Neural cell (in vitro differentiated cells): ENCODE data around the gene GBX2. TPM values are rescaled to one million over a fixed set of nuclear protein-coding genes. Genes with fewer than 3 reads are reported as not detected.

Experiments used
- H2AFZ ChIP-seq: fragments of 200-600, 300-800 bp; sonication (generic), shearing (Covaris generic); 2 replicates; pipeline ENCODE4 v1.6.0; 2014; ENCODE audit warnings: low read depth, mild to moderate bottlenecking, antibody characterized with exemption, low read length, moderate library complexity
- H3F3A ChIP-seq: fragments of 200-600 bp; shearing (Covaris generic); 2 replicates; pipeline ENCODE4 v1.6.1; 2016; ENCODE audit warnings: mild to moderate bottlenecking, moderate library complexity, mixed read lengths, antibody characterized with exemption, low read length; ENCODE audit not compliant: insufficient read depth, poor library complexity, severe bottlenecking
- H3K27ac ChIP-seq: fragments of 200-600, 300-800 bp; sonication (generic), shearing (Covaris generic); 2 replicates; pipeline ENCODE4 v1.5.1; 2014; ENCODE audit warnings: mild to moderate bottlenecking, low read length, moderate library complexity
- H3K27me3 ChIP-seq: fragments of 300-800, 200-600 bp; sonication (generic), shearing (Covaris generic); 2 replicates; pipeline ENCODE4 v1.6.0; 2014; ENCODE audit warnings: mild to moderate bottlenecking, low read depth, low read length, moderate library complexity; ENCODE audit not compliant: insufficient read depth
- H3K36me3 ChIP-seq: fragments of 300-800, 200-600 bp; sonication (generic), shearing (Covaris generic); 2 replicates; pipeline ENCODE4 v1.5.1; 2014; ENCODE audit warnings: mild to moderate bottlenecking, antibody characterized with exemption, low read length, moderate library complexity; ENCODE audit not compliant: insufficient read depth
- H3K4me2 ChIP-seq: fragments of 300-800, 200-600 bp; sonication (generic), shearing (Covaris generic); 2 replicates; pipeline ENCODE4 v1.6.0; 2014; ENCODE audit warnings: mild to moderate bottlenecking, low read length
- H3K4me3 ChIP-seq: fragments of 300-800, 200-600 bp; sonication (generic), shearing (Covaris generic); 2 replicates; pipeline ENCODE4 v1.5.1; 2014; ENCODE audit warnings: mild to moderate bottlenecking, low read length, moderate library complexity
- H3K79me2 ChIP-seq: fragments of 200-600 bp; shearing (Covaris generic); replicated peaks from 2 replicates; pipeline ENCODE4 v1.6.0; 2014; ENCODE audit warnings: mild to moderate bottlenecking, low read length, moderate library complexity; ENCODE audit not compliant: insufficient read depth
- H3K9ac ChIP-seq: fragments of 300-800, 200-600 bp; sonication (generic), shearing (Covaris generic); 2 replicates; pipeline ENCODE4 v1.6.1; 2016; ENCODE audit warnings: mild to moderate bottlenecking, low read length, mixed read lengths
- H3K9me2 ChIP-seq: fragments of 200-600 bp; shearing (Covaris generic); 2 replicates; pipeline ENCODE4 v1.6.1; 2016; ENCODE audit warnings: mild to moderate bottlenecking, low read length, mixed read lengths; ENCODE audit not compliant: insufficient read depth
- H3K9me3 ChIP-seq: fragments of 200-600, 300-800 bp; sonication (generic), shearing (Covaris generic); 2 replicates; pipeline ENCODE4 v1.6.1; 2016; ENCODE audit warnings: mild to moderate bottlenecking, mixed run types, low read length, moderate library complexity, mixed read lengths
- H4K20me1 ChIP-seq: fragments of 200-600 bp; shearing (Covaris generic); 2 replicates; pipeline ENCODE4 v1.6.1; 2016; ENCODE audit warnings: mild to moderate bottlenecking, mixed run types; ENCODE audit not compliant: insufficient read depth
- CTCF ChIP-seq: fragments of 450-650 bp; IDR thresholded peaks from 2 replicates; pipeline ENCODE4 v1.5.1; 2014; ENCODE audit warnings: antibody characterized with exemption, mild to moderate bottlenecking, moderate library complexity; ENCODE audit not compliant: poor library complexity, severe bottlenecking
- EP300 ChIP-seq: fragments of 450-650 bp; conservative IDR thresholded peaks from 2 replicates; pipeline ENCODE4 v1.6.1; 2014; ENCODE audit warnings: antibody characterized with exemption, mild to moderate bottlenecking, moderate library complexity; ENCODE audit not compliant: poor library complexity, severe bottlenecking
- EZH2 ChIP-seq: fragments of 200-600, 300-800 bp; shearing (Covaris generic), sonication (generic); IDR thresholded peaks from 2 replicates; pipeline ENCODE4 v1.6.1; 2014; ENCODE audit warnings: antibody characterized with exemption, low read length, borderline replicate concordance, mild to moderate bottlenecking; ENCODE audit not compliant: insufficient read depth, poor library complexity, severe bottlenecking
- MXI1 ChIP-seq: fragments of 450-650 bp; conservative IDR thresholded peaks from 2 replicates; pipeline ENCODE4 v1.6.1; 2014; ENCODE audit warnings: antibody characterized with exemption, mild to moderate bottlenecking; ENCODE audit not compliant: poor library complexity, severe bottlenecking
- POLR2AphosphoS5 ChIP-seq: IDR thresholded peaks from 2 replicates; pipeline ENCODE4 v1.6.1; 2012
- RAD21 ChIP-seq: fragments of 450-650 bp; conservative IDR thresholded peaks from 2 replicates; pipeline ENCODE4 v1.6.1; 2014; ENCODE audit warnings: antibody characterized with exemption, mild to moderate bottlenecking, moderate library complexity
- REST ChIP-seq: IDR thresholded peaks from 2 replicates; pipeline ENCODE4 v1.6.1; 2012; ENCODE audit warnings: borderline replicate concordance
- SMC3 ChIP-seq: fragments of 450-650 bp; conservative IDR thresholded peaks from 2 replicates; pipeline ENCODE4 v1.6.1; 2014; ENCODE audit warnings: antibody characterized with exemption, mild to moderate bottlenecking, moderate library complexity; ENCODE audit not compliant: poor library complexity
- TAF1 ChIP-seq: IDR thresholded peaks from 2 replicates; pipeline ENCODE4 v1.6.1; 2012; ENCODE audit warnings: low read depth
- polyA plus RNA-seq: library from polyadenylated mRNA; depleted of rRNA; stranded (reverse); fragments of >200 nt; gene quantifications from 2 replicates; pipeline ENCODE4 v1.2.3, GENCODE V29; 2014

GBX2 gene
- polyA plus RNA-seq, 1 donor from 2014 or later, result 0.92 TPM

GRCh38 chr2:236169151-236169721, 1.1 kb upstream of the GBX2 start:
- H3K36me3 ChIP-seq, result no peaks in the 10 kb centered on the region
- H3K9ac ChIP-seq, result no peak overlapping the region
- no peaks in the 10 kb centered on the region for H3K9me2 ChIP-seq
- H3F3A ChIP-seq, result peaks cover 5% of the 10 kb centered on the region
- H3K27me3 ChIP-seq, result peaks cover 100% of the 10 kb centered on the region
- TF ChIP-seq MXI1, result no peak
- no peak for TF ChIP-seq TAF1
- TF ChIP-seq POLR2AphosphoS5, result peak; percentile 4
- TF ChIP-seq RAD21, result no peak
- H3K27ac ChIP-seq, result no peak overlapping the region
- H3K4me2 ChIP-seq, result no peak overlapping the region
- H2AFZ ChIP-seq, result no peak overlapping the region
- no peaks in the 10 kb centered on the region for H3K79me2 ChIP-seq
- H3K9me3 ChIP-seq, result no peaks in the 10 kb centered on the region
- H3K4me3 ChIP-seq, result no peak overlapping the region
- no peaks in the 10 kb centered on the region for H4K20me1 ChIP-seq

GRCh38 chr2:236167297-236168109, 683 bp downstream of the GBX2 start:
- Histone ChIP-seq H3K79me2 (no peaks in the 10 kb centered on the region), H3K4me3 (peak overlapping the region; percentile 63), H3K4me2 (no peak overlapping the region), H3K9me2 (no peaks in the 10 kb centered on the region), H4K20me1 (no peaks in the 10 kb centered on the region), H3K27ac (no peak overlapping the region), H3K9ac (no peak overlapping the region), H2AFZ (no peak overlapping the region), H3K27me3 (peaks cover 100% of the 10 kb centered on the region), H3F3A (peaks cover 5% of the 10 kb centered on the region), H3K36me3 (no peaks in the 10 kb centered on the region), H3K9me3 (no peaks in the 10 kb centered on the region)
- TF ChIP-seq POLR2AphosphoS5, result no peak
- TF ChIP-seq RAD21, result peak; percentile 70
- peak; percentile 74 for TF ChIP-seq SMC3
- TF ChIP-seq MXI1, result no peak
- TF ChIP-seq REST, result no peak
- TF ChIP-seq EP300, result no peak
- peak; percentile 68 for TF ChIP-seq CTCF
- TF ChIP-seq EZH2, result no peak
- TF ChIP-seq TAF1, result no peak
